Ishikawa (cell line): ENCODE data around the gene KRTAP5-10.
A peak's percentile ranks its signal among the peaks of the same experiment; 100 is the strongest.
"Not testable (repeated sequence)": the region's sequence is repeated elsewhere in the genome, so short reads cannot be mapped to it uniquely, and the experiment has no call there.

Source experiments
- CEBPB ChIP-seq: IDR thresholded peaks from 2 replicates; pipeline ENCODE4 v1.6.1; 2012
- CREB1 ChIP-seq: IDR thresholded peaks from 2 replicates; pipeline ENCODE4 v1.6.1; 2012; ENCODE audit warnings: low read depth
- FOXM1 ChIP-seq: IDR thresholded peaks from 2 replicates; pipeline ENCODE4 v1.6.1; 2012; ENCODE audit warnings: low read depth, borderline replicate concordance
- MAX ChIP-seq: IDR thresholded peaks from 2 replicates; pipeline ENCODE4 v1.6.1; 2012
- NFIC ChIP-seq: IDR thresholded peaks from 2 replicates; pipeline ENCODE4 v1.6.1; 2012
- RAD21 ChIP-seq: IDR thresholded peaks from 2 replicates; pipeline ENCODE4 v1.6.1; 2012; ENCODE audit warnings: low read depth
- REST ChIP-seq: IDR thresholded peaks from 2 replicates; pipeline ENCODE4 v1.6.1; 2012; ENCODE audit warnings: low read depth, mild to moderate bottlenecking
- TAF1 ChIP-seq: IDR thresholded peaks from 2 replicates; pipeline ENCODE4 v1.6.1; 2012; ENCODE audit warnings: low read depth, mild to moderate bottlenecking
- TEAD4 ChIP-seq: IDR thresholded peaks from 2 replicates; pipeline ENCODE4 v1.6.1; 2012
- YY1 ChIP-seq: IDR thresholded peaks from 2 replicates; pipeline ENCODE4 v1.6.1; 2012; ENCODE audit warnings: low read depth
- ZBTB7A ChIP-seq: IDR thresholded peaks from 2 replicates; pipeline ENCODE4 v1.6.1; 2012; ENCODE audit warnings: low read depth

DNA sequence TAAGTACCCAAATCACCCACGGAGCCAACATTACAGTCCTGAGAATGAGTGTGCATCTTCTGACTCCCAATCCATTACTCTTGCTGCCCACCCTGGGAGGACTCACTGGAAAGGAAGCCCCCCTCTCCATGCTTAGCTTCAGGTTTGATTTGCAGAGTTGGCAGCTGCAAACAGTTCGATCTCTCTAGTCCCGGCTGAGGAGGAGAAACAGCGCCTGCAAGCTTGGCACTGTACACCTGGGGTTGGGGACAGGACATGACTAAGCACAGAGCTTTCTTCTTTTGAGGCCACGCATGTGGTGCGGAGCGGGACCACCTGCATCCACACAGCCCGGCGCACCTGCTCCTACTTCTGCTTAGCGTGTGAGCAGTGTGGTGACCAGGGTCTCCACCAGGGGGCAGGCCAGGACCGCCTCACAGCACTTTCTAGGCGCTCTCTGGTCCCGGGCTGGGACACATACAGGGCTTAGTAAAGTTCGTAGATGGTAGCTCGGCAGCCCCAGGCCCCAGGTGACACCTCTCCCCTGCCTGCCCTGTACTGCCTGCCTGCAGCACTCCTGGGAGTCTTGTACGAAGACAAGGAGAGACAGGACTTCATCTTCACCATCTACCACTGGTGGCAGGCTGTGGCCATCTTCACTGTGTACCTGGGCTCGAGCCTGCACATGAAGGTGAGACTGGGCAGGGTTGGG is 39.6 kb downstream of the KRTAP5-10 start:
- TF ChIP-seq TAF1, CREB1, MAX, REST, FOXM1, TEAD4, CEBPB, ZBTB7A, NFIC, YY1: not testable (repeated sequence)
- peak; percentile 42; the same call in 1 of the 2 replicates for TF ChIP-seq RAD21
